SHP77 (cell line): ENCODE measurements around the gene SHROOM1.

Source experiments
- DNase-seq, 2 experiments: peaks; one replicate each; lab custom pipeline; 2025; lab: John Stamatoyannopoulos, UW

Gene SHROOM1

GRCh38 chr5:132824426-132824825 is 6.0 kb downstream of the SHROOM1 start:
- DNase-seq, result no peak

- DNase-seq, result no peak
These were observed 6.9 kb downstream of the SHROOM1 start for GRCh38 chr5:132823481-132824050.

GRCh38 chr5:132822650-132823480 is 7.6 kb downstream of the SHROOM1 start:
- DNase-seq, result no peak

DNA sequence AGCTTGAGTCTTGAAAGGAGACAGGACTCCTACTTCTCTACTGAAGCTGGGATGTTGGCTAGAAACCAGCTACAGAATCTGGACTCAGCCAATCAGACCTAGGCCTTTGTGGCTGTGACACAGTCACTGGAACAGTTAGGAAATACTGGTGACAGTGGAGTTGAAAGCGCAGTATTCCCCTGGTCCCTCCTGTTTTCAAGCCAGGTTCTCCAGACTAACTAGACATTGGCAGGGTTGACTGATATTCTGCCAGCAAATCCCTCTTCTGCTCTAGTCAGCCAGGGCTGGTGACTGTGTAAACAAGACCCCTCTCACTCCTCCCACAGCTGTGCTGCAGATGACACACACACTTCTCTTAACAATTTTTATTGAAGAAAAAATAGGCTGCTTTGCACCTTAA is 8.7 kb downstream of the SHROOM1 start:
- peak in 1 of 2 experiments; percentile 3 for DNase-seq

DNA sequence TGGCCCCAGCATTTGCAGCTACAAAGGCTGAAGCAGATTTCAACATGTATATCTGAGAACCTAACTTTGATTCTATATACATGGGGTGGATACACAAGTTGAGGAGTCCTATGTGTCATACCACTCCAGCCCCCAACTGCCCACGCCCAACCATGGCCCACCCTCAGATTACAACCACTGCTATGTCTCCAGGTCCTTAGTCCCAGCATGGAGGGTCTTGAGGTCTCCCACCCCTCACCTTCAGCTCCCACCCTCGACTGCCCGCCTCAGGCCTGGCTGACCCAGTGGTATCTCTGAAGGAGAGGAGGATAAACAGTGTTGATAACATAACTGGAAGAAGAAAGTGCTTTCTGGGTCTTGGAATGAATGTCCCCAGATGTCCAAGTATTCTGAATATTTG is 9.1 kb downstream of the SHROOM1 start:
- no peak for DNase-seq

- peak; percentile 75 to 90 for DNase-seq
These were observed 10.2 kb downstream of the SHROOM1 start for GRCh38 chr5:132820162-132820754.

DNA sequence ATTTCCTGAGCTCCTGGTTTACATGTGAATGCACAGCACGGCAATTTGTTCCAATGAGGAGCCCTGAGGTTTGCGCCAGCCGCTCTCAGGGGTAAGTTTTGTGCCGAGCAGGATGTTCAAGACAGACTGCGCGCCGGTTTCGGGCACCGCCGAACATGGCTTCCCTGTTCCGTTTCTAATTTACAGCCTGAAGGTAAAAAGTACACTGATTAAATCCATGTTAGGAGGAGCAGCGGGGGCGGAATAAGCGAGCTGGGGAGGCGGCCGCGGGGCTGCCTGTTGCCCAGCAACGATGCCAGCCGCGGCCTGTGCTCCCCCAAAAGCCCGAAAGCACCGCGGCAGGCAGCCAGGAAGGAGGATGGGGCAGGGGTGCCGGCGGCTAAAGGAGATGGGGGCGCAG is 11.0 kb downstream of the SHROOM1 start:
- DNase-seq, result no peak

DNA sequence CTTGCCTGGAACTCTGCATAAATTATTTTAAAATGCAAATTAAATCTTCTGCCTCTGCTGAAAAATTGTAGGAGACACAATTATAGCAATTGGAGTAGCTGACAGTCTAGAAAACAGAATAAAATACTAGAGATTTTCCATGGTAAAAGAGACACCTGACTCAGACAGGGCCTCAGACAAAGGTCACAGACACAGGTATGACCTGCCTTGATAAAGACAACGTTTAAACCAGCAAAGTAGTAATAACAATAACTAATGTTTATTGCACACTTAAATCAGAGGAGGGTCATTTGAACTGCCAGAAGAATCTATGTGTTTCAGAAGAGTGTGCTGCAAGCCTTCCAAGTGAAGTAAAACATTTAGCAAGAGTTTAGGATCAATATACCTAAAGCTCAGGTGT is 13.4 kb downstream of the SHROOM1 start:
- no peak for DNase-seq

DNA sequence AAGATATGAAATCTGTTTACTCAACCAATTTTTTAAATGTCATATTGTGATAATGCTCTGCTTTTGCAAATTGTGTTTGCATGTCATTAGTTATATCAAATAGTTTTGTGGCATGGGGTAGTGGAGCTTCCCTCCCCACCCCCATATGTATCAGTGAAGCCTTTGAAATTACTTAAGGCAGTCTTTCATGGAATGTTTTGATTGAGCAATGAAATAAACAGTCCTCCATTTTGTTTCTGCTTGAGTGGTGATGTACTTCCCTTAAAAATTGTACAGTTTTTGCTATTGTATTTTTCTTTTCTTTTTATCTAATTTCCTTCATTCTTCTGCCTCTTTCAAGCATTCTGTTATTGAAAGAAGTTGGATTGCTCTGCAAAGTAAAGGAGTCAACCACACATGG is 13.9 kb downstream of the SHROOM1 start:
- DNase-seq, result no peak

- DNase-seq, result no peak
These were observed 14.4 kb downstream of the SHROOM1 start for GRCh38 chr5:132816083-132816482.

GRCh38 chr5:132815454-132815853 is 15.0 kb downstream of the SHROOM1 start:
- DNase-seq, result no peak

GRCh38 chr5:132814503-132815294 is 15.7 kb downstream of the SHROOM1 start:
- DNase-seq, result no peak

- peak in 1 of 2 experiments; percentile 26 for DNase-seq
These were observed 16.6 kb downstream of the SHROOM1 start for GRCh38 chr5:132813599-132814502.

GRCh38 chr5:132812781-132813598 is 17.5 kb downstream of the SHROOM1 start, which contains the start of gene SOWAHA:
SOWAHA (plus strand) TSS chr5:132813302; CDS start chr5:132813622, 320 bp downstream.
- DNase-seq, result no peak

GRCh38 chr5:132812123-132812765 is 18.2 kb downstream of the SHROOM1 start:
- DNase-seq, result no peak

DNA sequence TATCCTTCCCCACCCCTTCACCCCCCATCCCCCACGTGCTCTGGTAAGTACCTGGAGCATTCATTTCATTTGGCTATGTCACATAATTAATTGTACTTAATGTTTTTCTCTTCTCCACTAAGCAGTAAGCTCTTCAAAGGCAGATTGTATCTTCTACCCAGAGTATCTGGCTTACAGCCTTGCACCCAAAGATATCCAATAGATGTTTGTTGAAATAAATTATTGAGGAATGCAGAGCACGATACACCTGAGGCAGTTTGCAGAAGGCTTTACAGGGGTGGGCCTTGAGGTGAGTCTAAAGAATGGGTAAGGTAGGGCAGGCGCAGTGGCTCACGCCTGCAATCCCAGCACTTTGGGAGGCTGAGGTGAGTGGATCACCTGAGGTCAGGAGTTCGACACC is 19.8 kb downstream of the SHROOM1 start:
- DNase-seq, result no peak

- no peak for DNase-seq
These were observed 21.6 kb downstream of the SHROOM1 start for GRCh38 chr5:132808866-132809265.

- no peak for DNase-seq
These were observed 22.0 kb downstream of the SHROOM1 start for GRCh38 chr5:132808448-132808847.

DNA sequence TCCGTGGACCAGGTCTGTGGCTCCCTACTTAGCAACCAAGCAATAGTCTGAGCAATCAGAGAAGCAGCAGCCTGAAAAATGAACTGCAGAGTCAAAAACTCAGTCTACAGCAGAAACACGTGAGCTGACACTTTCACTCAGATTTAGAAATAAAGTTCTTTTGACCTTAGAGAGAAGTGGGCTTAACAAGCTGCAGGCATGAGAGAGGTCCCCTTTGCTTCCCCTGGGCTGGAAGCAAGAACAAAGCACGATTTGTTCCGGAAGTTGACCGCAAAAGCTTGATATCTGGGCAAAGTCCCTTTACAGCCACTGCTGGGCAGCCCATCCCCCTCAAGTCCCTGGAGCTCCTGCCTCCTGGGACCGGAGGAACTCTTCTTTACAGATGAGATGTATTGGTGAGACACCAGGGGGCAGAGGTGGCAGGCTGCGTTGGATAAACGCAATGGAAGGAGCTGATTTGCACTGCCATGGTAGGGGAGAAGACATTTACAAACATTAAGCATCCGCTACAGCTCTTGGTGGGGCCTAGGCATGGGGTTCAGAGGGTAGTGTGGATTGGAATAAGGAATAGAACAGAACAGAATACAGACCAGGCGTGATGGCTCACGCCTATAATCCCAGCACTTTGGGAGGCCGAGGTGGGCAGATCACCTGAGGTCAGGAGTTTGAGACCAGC is 23.1 kb downstream of the SHROOM1 start:
- no peak for DNase-seq
